ENCODE measurements around the gene EWSR1. TPM values are rescaled to one million over a fixed set of nuclear protein-coding genes. Genes with fewer than 3 reads are reported as not detected.

Gene EWSR1
- total RNA-seq, 1 experiment from 2014 or later = 462 TPM

GRCh38 chr22:29219881-29220670, 48.0 kb upstream of the EWSR1 start:
- H4K5ac ChIP-seq (ENCODE audit: insufficient read length, low read depth, low read length) = no peak overlapping the region
- no peaks in the 10 kb centered on the region for H3K27me3 ChIP-seq (ENCODE audit: insufficient read depth, low read length)
- H3K27me3 Mint-ChIP-seq (ENCODE audit: low read depth) = 0 out of 2 replicates have a peak, but pooled peaks cover 3% of the 10 kb centered on the region
- H3K4me1 Mint-ChIP-seq = peaks cover 28 to 33% of the 10 kb centered on the region in 2 experiments
- H3K79me2 ChIP-seq (ENCODE audit: insufficient read depth, low read length) = no peaks in the 10 kb centered on the region
- peak overlapping the region; percentile 76 to 90 (median 82); a peak in 5 of 7 replicates for H3K27ac Mint-ChIP-seq
- no peak overlapping the region for H3K18ac ChIP-seq (ENCODE audit: insufficient read length, low read depth, low read length)
- no peaks in the 10 kb centered on the region; a peak in 1 of 5 replicates for H3K9me3 Mint-ChIP-seq
- H3K36me3 Mint-ChIP-seq (ENCODE audit: insufficient read depth in 1 of 3, low read depth in 3 of 3) = no peaks in the 10 kb centered on the region
- no peak overlapping the region for H2BK20ac ChIP-seq (ENCODE audit: low read depth, low read length, poor library complexity, severe bottlenecking)
- H3K23ac ChIP-seq (ENCODE audit: insufficient read length, low read depth, low read length) = no peak overlapping the region
- no CpG with 5 or more reads among the region's 14 CpGs for WGBS (ENCODE audit: extremely low coverage, insufficient read length, low lambda C conversion rate)
- peak; percentile 47 for DNase-seq
- H3K4me1 ChIP-seq (ENCODE audit: insufficient read depth, low read length) = peaks cover 3% of the 10 kb centered on the region; the same call in 1 of the 2 replicates
- H3K14ac ChIP-seq (ENCODE audit: insufficient read depth, low read length) = 0 out of 2 replicates have a peak overlapping the region, but pooled peaks have one; percentile 11
- no peak overlapping the region for H3K9ac ChIP-seq (ENCODE audit: extremely low read depth, insufficient read length, low read length)
- no peak overlapping the region for H2BK12ac ChIP-seq (ENCODE audit: insufficient read length, low read depth, low read length)
- no peak overlapping the region for H2BK15ac ChIP-seq (ENCODE audit: low read depth, low read length)
- TF ChIP-seq CTCF (conservative IDR thresholded peaks at IDR 0.05) = no peak
- H4K20me1 ChIP-seq (ENCODE audit: control insufficient read depth, insufficient read depth, insufficient read length) = no peaks in the 10 kb centered on the region
- no peaks in the 10 kb centered on the region for H3K9me3 ChIP-seq (ENCODE audit: control insufficient read depth, low read depth, low read length)
- H4K8ac ChIP-seq (replicated peaks; ENCODE audit: insufficient read length, low read depth, low read length) = no peak overlapping the region
- H2BK5ac ChIP-seq (ENCODE audit: insufficient read length, low read length) = no peak overlapping the region
- no peak overlapping the region for H3K4ac ChIP-seq (ENCODE audit: low read depth, low read length)
- H2AFZ ChIP-seq (ENCODE audit: low read length) = no peak overlapping the region
- H2BK120ac ChIP-seq (ENCODE audit: low read depth, low read length, poor library complexity, severe bottlenecking) = no peak overlapping the region
- H3K4me2 ChIP-seq (ENCODE audit: insufficient read depth, insufficient read length, low read length) = no peak overlapping the region
- H3K4me3 Mint-ChIP-seq = 0 out of 5 replicates have a peak overlapping the region, but pooled peaks of 1 of the 2 experiments have one; percentile 21
- no peak overlapping the region for H2AK5ac ChIP-seq (ENCODE audit: insufficient read length, low read length)
- H3K79me1 ChIP-seq (ENCODE audit: insufficient read depth, low read depth, low read length, poor library complexity, severe bottlenecking) = no peaks in the 10 kb centered on the region
- no peak overlapping the region for H3K27ac ChIP-seq (ENCODE audit: insufficient read length, low read depth, low read length)
- no peak overlapping the region for H3T11ph ChIP-seq (ENCODE audit: low read length)
- no peak overlapping the region for H4K91ac ChIP-seq (ENCODE audit: insufficient read length, low read depth, low read length)
- no peaks in the 10 kb centered on the region for H3K23me2 ChIP-seq (ENCODE audit: insufficient read length, low read depth, low read length, poor library complexity, severe bottlenecking)
- H3K56ac ChIP-seq (ENCODE audit: insufficient read length, low read depth, low read length) = no peak overlapping the region
